ENCODE measurements around the gene MYBPH. TPM values are rescaled to one million over a fixed set of nuclear protein-coding genes. Genes with fewer than 3 reads are reported as not detected.

Gene MYBPH
- total RNA-seq, 4 donors from 2014 or later = 0.11 to 0.75 TPM; not detected in 2

DNA sequence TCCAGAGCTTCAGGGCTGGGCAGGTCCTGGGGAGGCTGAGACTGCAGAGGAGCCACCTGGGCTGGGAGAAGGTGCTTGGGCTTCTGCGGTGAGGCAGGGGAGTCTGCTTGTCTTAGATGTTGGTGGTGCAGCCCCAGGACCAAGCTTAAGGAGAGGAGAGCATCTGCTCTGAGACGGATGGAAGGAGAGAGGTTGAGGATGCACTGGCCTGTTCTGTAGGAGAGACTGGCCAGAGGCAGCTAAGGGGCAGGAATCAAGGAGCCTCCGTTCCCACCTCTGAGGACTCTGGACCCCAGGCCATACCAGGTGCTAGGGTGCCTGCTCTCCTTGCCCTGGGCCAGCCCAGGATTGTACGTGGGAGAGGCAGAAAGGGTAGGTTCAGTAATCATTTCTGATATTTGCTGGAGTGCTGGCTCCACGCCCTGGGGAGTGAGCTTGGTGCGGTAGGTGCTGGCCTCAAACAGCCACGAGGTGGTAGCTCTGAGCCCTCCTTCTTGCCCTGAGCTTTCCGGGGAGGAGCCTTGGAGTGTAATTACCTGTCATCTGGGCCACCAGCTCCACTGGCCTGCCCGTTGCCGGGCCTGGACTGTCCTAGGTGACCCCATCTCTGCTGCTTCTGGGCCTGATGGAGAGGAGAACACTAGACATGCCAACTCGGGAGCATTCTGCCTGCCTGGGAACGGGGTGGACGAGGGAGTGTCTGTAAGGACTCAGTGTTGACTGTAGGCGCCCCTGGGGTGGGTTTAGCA, 9.3 kb downstream of the MYBPH start:
- DNase-seq = peak; percentile 35 to 42
- TF ChIP-seq, protein P1, sequence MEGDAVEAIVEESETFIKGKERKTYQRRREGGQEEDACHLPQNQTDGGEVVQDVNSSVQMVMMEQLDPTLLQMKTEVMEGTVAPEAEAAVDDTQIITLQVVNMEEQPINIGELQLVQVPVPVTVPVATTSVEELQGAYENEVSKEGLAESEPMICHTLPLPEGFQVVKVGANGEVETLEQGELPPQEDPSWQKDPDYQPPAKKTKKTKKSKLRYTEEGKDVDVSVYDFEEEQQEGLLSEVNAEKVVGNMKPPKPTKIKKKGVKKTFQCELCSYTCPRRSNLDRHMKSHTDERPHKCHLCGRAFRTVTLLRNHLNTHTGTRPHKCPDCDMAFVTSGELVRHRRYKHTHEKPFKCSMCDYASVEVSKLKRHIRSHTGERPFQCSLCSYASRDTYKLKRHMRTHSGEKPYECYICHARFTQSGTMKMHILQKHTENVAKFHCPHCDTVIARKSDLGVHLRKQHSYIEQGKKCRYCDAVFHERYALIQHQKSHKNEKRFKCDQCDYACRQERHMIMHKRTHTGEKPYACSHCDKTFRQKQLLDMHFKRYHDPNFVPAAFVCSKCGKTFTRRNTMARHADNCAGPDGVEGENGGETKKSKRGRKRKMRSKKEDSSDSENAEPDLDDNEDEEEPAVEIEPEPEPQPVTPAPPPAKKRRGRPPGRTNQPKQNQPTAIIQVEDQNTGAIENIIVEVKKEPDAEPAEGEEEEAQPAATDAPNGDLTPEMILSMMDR (IDR thresholded peaks at IDR 0.05) = peak in 1 of 6 experiments; percentile 5
- TF ChIP-seq POLR2A (IDR thresholded peaks at IDR 0.05) = no peak
- no peaks in the 10 kb centered on the region for H3K36me3 ChIP-seq
- no peak overlapping the region for H3K27ac ChIP-seq
- H3K9me3 ChIP-seq = no peaks in the 10 kb centered on the region
- intact Hi-C loops (cut with DNase I) = no loop called here
- H3K4me1 ChIP-seq = peaks cover 1 to 2% of the 10 kb centered on the region in 2 donors
- no peak overlapping the region for H3K4me3 ChIP-seq (replicated peaks in 1 of 3)
- no peaks in the 10 kb centered on the region for H3K27me3 ChIP-seq
- WGBS, 2 donors = 82 to 88% methylated on average over 6 to 11 of the region's 14 CpGs

DNA sequence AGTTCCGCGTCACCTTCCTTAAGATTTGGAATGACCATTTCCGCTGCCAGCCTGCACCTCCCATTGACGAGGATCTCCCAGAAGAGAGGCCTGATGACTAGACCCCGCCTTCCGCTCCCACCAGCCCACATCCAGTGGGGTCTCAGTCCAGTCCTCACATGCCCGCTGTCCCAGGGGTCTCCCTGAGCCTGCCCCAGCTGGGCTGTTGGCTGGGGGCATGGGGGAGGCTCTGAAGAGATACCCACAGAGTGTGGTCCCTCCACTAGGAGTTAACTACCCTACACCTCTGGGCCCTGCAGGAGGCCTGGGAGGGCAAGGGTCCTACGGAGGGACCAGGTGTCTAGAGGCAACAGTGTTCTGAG, 9.8 kb downstream of the MYBPH start:
- WGBS, 2 donors = 96 to 99% methylated on average over 7 to 8 of the region's 8 CpGs
- Histone ChIP-seq H3K27me3 (no peaks in the 10 kb centered on the region), H3K36me3 (no peaks in the 10 kb centered on the region), H3K4me1 (peaks cover 4 to 8% of the 10 kb centered on the region in 2 donors), H3K27ac (no peak overlapping the region), H3K4me3 (replicated peaks in 1 of 3) (no peak overlapping the region), H3K9me3 (no peaks in the 10 kb centered on the region)
- intact Hi-C loops (cut with DNase I) = no loop called here
- DNase-seq = no peak
- TF ChIP-seq POLR2A (IDR thresholded peaks at IDR 0.05) = no peak
- TF ChIP-seq, protein P1 (IDR thresholded peaks at IDR 0.05) = no peak

DNA sequence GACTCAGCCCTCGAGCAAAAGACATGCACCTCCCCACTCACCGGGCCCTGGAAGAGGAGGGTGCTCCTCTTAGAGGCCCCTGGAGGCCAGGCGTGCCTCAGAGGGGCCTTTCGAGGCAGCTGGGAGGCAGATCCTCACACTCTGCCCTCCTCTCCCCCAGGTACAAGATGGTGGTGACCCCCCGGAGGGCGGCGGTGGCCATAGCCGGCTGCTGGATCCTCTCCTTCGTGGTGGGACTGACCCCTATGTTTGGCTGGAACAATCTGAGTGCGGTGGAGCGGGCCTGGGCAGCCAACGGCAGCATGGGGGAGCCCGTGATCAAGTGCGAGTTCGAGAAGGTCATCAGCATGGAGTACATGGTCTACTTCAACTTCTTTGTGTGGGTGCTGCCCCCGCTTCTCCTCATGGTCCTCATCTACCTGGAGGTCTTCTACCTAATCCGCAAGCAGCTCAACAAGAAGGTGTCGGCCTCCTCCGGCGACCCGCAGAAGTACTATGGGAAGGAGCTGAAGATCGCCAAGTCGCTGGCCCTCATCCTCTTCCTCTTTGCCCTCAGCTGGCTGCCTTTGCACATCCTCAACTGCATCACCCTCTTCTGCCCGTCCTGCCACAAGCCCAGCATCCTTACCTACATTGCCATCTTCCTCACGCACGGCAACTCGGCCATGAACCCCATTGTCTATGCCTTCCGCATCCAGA, 10.4 kb downstream of the MYBPH start:
- H3K9me3 ChIP-seq = no peaks in the 10 kb centered on the region
- no peak for TF ChIP-seq POLR2A (IDR thresholded peaks at IDR 0.05)
- TF ChIP-seq, protein P1 (IDR thresholded peaks at IDR 0.05) = no peak
- 92 to 94% methylated on average over 25 to 28 of the region's 28 CpGs for WGBS, 2 donors
- H3K36me3 ChIP-seq = no peaks in the 10 kb centered on the region
- H3K27ac ChIP-seq = no peak overlapping the region
- H3K4me3 ChIP-seq (replicated peaks in 1 of 3) = no peak overlapping the region
- no peaks in the 10 kb centered on the region for H3K27me3 ChIP-seq
- DNase-seq = no peak
- intact Hi-C loops (cut with DNase I) = no loop called here
- H3K4me1 ChIP-seq = peaks cover 4 to 8% of the 10 kb centered on the region in 2 donors

DNA sequence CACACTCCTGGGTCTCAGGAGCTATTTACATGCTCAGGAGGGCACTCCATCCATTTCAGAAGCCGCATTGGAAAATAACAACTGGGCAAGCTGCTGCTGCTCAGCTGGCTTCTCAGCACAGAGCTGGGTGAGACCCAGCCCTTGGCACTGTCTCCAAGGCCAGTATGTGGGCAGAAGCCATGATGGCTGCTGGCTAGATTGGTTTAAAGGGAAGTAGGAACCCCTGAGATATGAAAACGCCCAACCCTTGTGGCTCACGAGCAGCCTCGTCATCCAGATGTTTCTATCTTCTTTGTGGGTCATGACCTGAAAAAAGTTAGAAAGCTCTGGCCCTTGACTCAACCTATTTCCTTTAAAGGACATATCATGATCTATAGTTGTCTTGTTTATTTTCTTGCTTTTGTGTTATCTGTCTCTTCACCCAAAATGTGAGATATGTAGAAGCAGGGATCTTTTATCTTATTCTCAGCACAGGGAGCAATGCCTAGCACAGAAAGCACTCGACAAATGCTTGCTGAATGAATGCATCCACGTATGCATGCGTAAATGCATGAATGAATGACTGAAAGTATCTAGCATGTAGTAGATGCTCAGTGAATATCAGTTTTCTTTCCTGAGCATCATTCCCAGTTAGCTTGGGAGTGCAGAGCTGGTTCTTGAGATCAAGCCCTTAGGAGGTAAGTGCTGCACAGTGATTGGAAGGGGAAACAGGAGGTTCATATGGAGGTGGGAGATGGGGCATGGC, 11.6 kb downstream of the MYBPH start:
- Histone ChIP-seq H3K27me3 (no peaks in the 10 kb centered on the region), H3K27ac (no peak overlapping the region), H3K9me3 (no peaks in the 10 kb centered on the region), H3K36me3 (no peaks in the 10 kb centered on the region), H3K4me3 (replicated peaks in 1 of 3) (no peak overlapping the region), H3K4me1 (peaks cover 4 to 8% of the 10 kb centered on the region in 2 donors)
- WGBS, 2 donors = 85 to 90% methylated on average over 6 to 7 of the region's 7 CpGs
- no peak for DNase-seq
- intact Hi-C loops (cut with DNase I) = loop anchor here (5.0 kb wide), 1 partner anchor 42 kb away; no protein-coding TSS in a partner anchor
- TF ChIP-seq POLR2A (IDR thresholded peaks at IDR 0.05) = no peak
- TF ChIP-seq, protein P1 (IDR thresholded peaks at IDR 0.05) = no peak
